Nephron progenitor cell (in vitro differentiated cells): Measurements from ENCODE around the gene CCT3.
A peak's percentile ranks its signal among the peaks of the same experiment; 100 is the strongest.

Experiments
- DNase-seq: peaks from one replicate; pipeline ENCODE4 v3.0.0; 2021
- H3K27ac Mint-ChIP-seq: 2 replicates; pipeline ENCODE4 v1.8.0; 2021; ENCODE audit warnings: mild to moderate bottlenecking, moderate library complexity, mixed read lengths
- H3K27me3 Mint-ChIP-seq: 2 replicates; pipeline ENCODE4 v1.8.0; 2021; ENCODE audit warnings: mild to moderate bottlenecking, low read depth, mixed read lengths; ENCODE audit not compliant: poor library complexity
- H3K36me3 Mint-ChIP-seq: 2 replicates; pipeline ENCODE4 v1.8.0; 2021; ENCODE audit warnings: low read depth, mixed read lengths
- H3K4me1 Mint-ChIP-seq: 2 replicates; pipeline ENCODE4 v1.8.0; 2021; ENCODE audit warnings: mixed read lengths
- H3K4me3 Mint-ChIP-seq: 2 replicates; pipeline ENCODE4 v1.8.0; 2021; ENCODE audit warnings: mild to moderate bottlenecking, moderate library complexity, mixed read lengths
- H3K9me3 Mint-ChIP-seq: 2 replicates; pipeline ENCODE4 v1.8.0; 2021; ENCODE audit warnings: mild to moderate bottlenecking, moderate library complexity, mixed read lengths
- CTCF ChIP-seq: fragments of 200-600 bp; sonication (generic); IDR thresholded peaks from 2 replicates; pipeline ENCODE4 v1.5.0; 2021; ENCODE audit warnings: antibody characterized with exemption

CCT3 gene

GRCh38 chr1:156303241-156303640 is 34.9 kb downstream of the CCT3 start:
- Mint-ChIP-seq H3K27ac (no peak overlapping the region), H3K4me1 (peaks cover 16% of the 10 kb centered on the region), H3K9me3 (no peaks in the 10 kb centered on the region), H3K36me3 (peaks cover 36% of the 10 kb centered on the region), H3K4me3 (no peak overlapping the region), H3K27me3 (peaks cover 12% of the 10 kb centered on the region)
- no peak for TF ChIP-seq CTCF
- DNase-seq = no peak

GRCh38 chr1:156298852-156299357 is 39.2 kb downstream of the CCT3 start, which contains the start of gene VHLL:
TSS of gene VHLL (minus strand) at chr1:156299307. CDS start at chr1:156299189, 118 bp downstream.
- no peaks in the 10 kb centered on the region for H3K9me3 Mint-ChIP-seq
- peaks cover 12% of the 10 kb centered on the region for H3K36me3 Mint-ChIP-seq
- peaks cover 10% of the 10 kb centered on the region for H3K4me1 Mint-ChIP-seq
- no peak for DNase-seq
- H3K27me3 Mint-ChIP-seq = peaks cover 15% of the 10 kb centered on the region
- H3K27ac Mint-ChIP-seq = no peak within 1 kb of the TSS
- no peak within 1 kb of the TSS for H3K4me3 Mint-ChIP-seq
- no peak for TF ChIP-seq CTCF

DNA sequence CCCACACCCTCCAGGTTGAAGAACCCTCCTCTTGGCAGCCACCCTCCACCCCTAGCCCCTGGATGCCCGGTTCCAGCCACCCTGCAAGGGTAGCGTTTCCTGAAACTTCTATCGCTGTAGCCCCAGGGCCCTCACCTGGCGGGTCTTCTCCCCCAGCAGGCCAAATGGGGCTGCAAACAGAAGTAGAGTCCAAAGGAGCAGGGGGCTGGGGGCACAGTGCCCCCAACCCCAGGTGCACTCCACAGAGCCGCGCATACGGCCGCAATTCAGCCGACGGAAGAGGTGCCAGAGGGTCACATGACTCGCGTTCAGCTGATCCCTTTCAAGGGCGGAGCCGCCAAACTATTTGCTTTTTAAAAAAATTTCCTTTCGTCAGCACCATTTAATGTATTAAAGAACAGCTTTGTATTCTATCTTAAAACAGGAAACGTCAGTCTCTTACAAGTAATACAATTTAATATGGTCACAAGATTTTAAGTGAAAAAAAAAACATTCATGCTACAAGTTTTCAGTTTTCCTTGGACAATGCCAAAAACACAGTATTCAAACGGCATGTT is 42.6 kb downstream of the CCT3 start, which contains the start of gene GLMP:
Gene GLMP (minus strand): TSS at position 289 of the 557 bp plus-strand sequence. CDS start 34 bp downstream, at position 255.
- Mint-ChIP-seq H3K4me3 (peak within 1 kb of the TSS; percentile 89), H3K27ac (no peak within 1 kb of the TSS), H3K27me3 (peaks cover 15% of the 10 kb centered on the region), H3K4me1 (peaks cover 28% of the 10 kb centered on the region), H3K36me3 (no peaks in the 10 kb centered on the region), H3K9me3 (no peaks in the 10 kb centered on the region)
- TF ChIP-seq CTCF = no peak
- peak; percentile 32 for DNase-seq

DNA sequence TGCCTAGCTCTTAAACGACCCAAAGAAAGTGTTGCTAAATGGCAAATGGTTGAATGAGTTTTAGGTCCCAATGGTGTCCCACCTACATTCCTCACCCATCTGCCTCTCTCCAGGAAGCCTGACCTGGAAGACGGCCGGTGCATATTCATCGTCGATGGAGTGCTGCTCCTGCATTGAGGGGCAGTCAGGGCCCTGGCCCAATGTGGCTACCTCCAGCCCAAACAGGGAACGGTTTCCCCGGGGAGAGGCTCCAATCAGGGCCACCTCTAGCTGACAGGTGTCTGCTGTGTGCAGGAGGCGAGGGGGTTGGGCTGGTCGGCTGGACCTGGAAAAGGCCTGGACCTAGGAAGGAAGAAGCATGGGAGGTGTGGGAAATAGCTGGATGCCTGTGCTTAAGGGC is 44.2 kb downstream of the CCT3 start:
- no peak for DNase-seq
- H3K9me3 Mint-ChIP-seq = no peaks in the 10 kb centered on the region
- no peak overlapping the region for H3K4me3 Mint-ChIP-seq
- H3K27me3 Mint-ChIP-seq = peaks cover 9% of the 10 kb centered on the region
- TF ChIP-seq CTCF = no peak
- H3K27ac Mint-ChIP-seq = no peak overlapping the region
- peaks cover 28% of the 10 kb centered on the region for H3K4me1 Mint-ChIP-seq
- H3K36me3 Mint-ChIP-seq = peaks cover 10% of the 10 kb centered on the region

GRCh38 chr1:156293098-156293434 is 45.0 kb downstream of the CCT3 start:
- H3K4me1 Mint-ChIP-seq = peaks cover 28% of the 10 kb centered on the region
- H3K4me3 Mint-ChIP-seq = no peak overlapping the region
- H3K9me3 Mint-ChIP-seq = no peaks in the 10 kb centered on the region

More at GRCh38 chr1:156293098-156293434, 45.0 kb downstream of the CCT3 start:
- Mint-ChIP-seq H3K36me3 (peaks cover 15% of the 10 kb centered on the region), H3K27me3 (peaks cover 2% of the 10 kb centered on the region), H3K27ac (peak overlapping the region; percentile 95)
- DNase-seq = no peak
- no peak for TF ChIP-seq CTCF
